HepG2 (cell line): ENCODE results near the gene HECTD1. TPM values are rescaled to one million over a fixed set of nuclear protein-coding genes. Genes with fewer than 3 reads are reported as not detected.
A peak's percentile ranks its signal among the peaks of the same experiment; 100 is the strongest.

ENCODE experiments used
- DNMT1 ChIP-seq: sonication (generic); formaldehyde crosslinking; IDR thresholded peaks from 2 replicates; pipeline ENCODE4 v1.5.1; 2020; ENCODE audit warnings: mild to moderate bottlenecking, missing genetic modification reagents
- ETS1 ChIP-seq: sonication (generic); formaldehyde crosslinking; IDR thresholded peaks from 2 replicates; pipeline ENCODE4 v1.4.0; 2020; ENCODE audit warnings: missing genetic modification reagents
- HBP1 ChIP-seq: IDR thresholded peaks from 2 replicates; pipeline ENCODE4 v1.6.1; 2016; ENCODE audit warnings: low read depth, control low read depth
- HOXA5 ChIP-seq: sonication (generic); formaldehyde crosslinking; IDR thresholded peaks from 2 replicates; pipeline ENCODE4 v1.4.0; 2020; ENCODE audit warnings: missing genetic modification reagents
- HOXD1 ChIP-seq: sonication (generic); formaldehyde crosslinking; IDR thresholded peaks from 2 replicates; pipeline ENCODE4 v1.5.0; 2020; ENCODE audit warnings: missing genetic modification reagents
- MIER3 ChIP-seq: IDR thresholded peaks from 2 replicates; pipeline ENCODE4 v1.6.1; 2016; ENCODE audit warnings: missing compliant biosample characterization, borderline replicate concordance
- MLXIP ChIP-seq: sonication (generic); formaldehyde crosslinking; IDR thresholded peaks from 2 replicates; pipeline ENCODE4 v1.9.0; 2021; ENCODE audit warnings: missing genetic modification reagents, borderline replicate concordance
- NR2F6 ChIP-seq, 2 experiments: IDR thresholded peaks; 2 replicates each; pipeline ENCODE4 v1.6.1; 2016; ENCODE audit warnings: antibody characterized with exemption in 1 of 2, mild to moderate bottlenecking in 1 of 2
- RFX3 ChIP-seq: IDR thresholded peaks from 2 replicates; pipeline ENCODE4 v1.6.1; 2016; ENCODE audit warnings: missing biosample characterization, missing genetic modification reagents
- SKI ChIP-seq: fragments of 450-650 bp; IDR thresholded peaks from one replicate; pipeline ENCODE4 v1.6.1; 2018; ENCODE audit warnings: mild to moderate bottlenecking; ENCODE audit not compliant: partially characterized antibody
- SRF ChIP-seq: IDR thresholded peaks from 2 replicates; pipeline ENCODE4 v1.6.1; 2011; ENCODE audit warnings: mild to moderate bottlenecking, low read depth, low read length, moderate library complexity
- SSRP1 ChIP-seq: IDR thresholded peaks from 2 replicates; pipeline ENCODE4 v1.6.1; 2016; ENCODE audit warnings: control low read depth
- ZBTB26 ChIP-seq: IDR thresholded peaks from 2 replicates; pipeline ENCODE4 v1.6.1; 2016; ENCODE audit warnings: missing compliant biosample characterization, missing genetic modification reagents, borderline replicate concordance
- ZHX1 ChIP-seq: sonication (generic); formaldehyde crosslinking; IDR thresholded peaks from 2 replicates; pipeline ENCODE4 v1.8.1; 2022; ENCODE audit warnings: low read depth, mild to moderate bottlenecking, missing genetic modification reagents
- ZNF737 ChIP-seq: sonication (generic); formaldehyde crosslinking; IDR thresholded peaks from 2 replicates; pipeline ENCODE4 v1.5.0; 2020; ENCODE audit warnings: missing genetic modification reagents, mild to moderate bottlenecking, borderline replicate concordance
- ZNF772 ChIP-seq: sonication (generic); formaldehyde crosslinking; IDR thresholded peaks from 2 replicates; pipeline ENCODE4 v1.5.0; 2020; ENCODE audit warnings: mild to moderate bottlenecking, missing genetic modification reagents
- ZNF777 ChIP-seq: sonication (generic); formaldehyde crosslinking; IDR thresholded peaks from 2 replicates; pipeline ENCODE4 v1.4.0; 2020; ENCODE audit warnings: missing genetic modification reagents
- ZUFSP ChIP-seq: sonication (generic); formaldehyde crosslinking; IDR thresholded peaks from 2 replicates; pipeline ENCODE4 v1.9.0; 2021; ENCODE audit warnings: missing genetic modification reagents, mild to moderate bottlenecking, borderline replicate concordance
- ZZZ3 ChIP-seq: sonication (generic); formaldehyde crosslinking; IDR thresholded peaks from 2 replicates; pipeline ENCODE4 v1.4.0; 2020; ENCODE audit warnings: missing genetic modification reagents, mild to moderate bottlenecking, borderline replicate concordance
- polyA plus RNA-seq, 8 experiments: library from polyadenylated mRNA; depleted of rRNA in 3 of 8; stranded (reverse) in 7 of 8; unstranded in 1 of 8; fragments of >200 nt; fragmentation: Illumina TruSeq in 4 of 8; extraction: Trizol in 4 of 8; gene quantifications; 2 replicates each; pipeline versions ENCODE4 v1.2.1 to v1.2.3, GENCODE V29; 2011 to 2016; ENCODE audit warnings: low read depth in 4 of 8, missing spikeins in 1 of 8, mixed read lengths in 1 of 8; ENCODE audit not compliant: insufficient read depth in 1 of 8
- total RNA-seq, 5 experiments: library from RNA; depleted of rRNA; stranded (reverse); fragments of >200 nt; fragmentation: Illumina TruSeq; extraction: Trizol; gene quantifications; 2 replicates each; pipeline ENCODE4 v1.2.3, GENCODE V29; 2016; ENCODE audit warnings: low read depth in 1 of 5

Gene HECTD1
- total and polyA plus RNA-seq, 2 of the 13 experiments (the other 11 are each of a cell fraction or from before 2014, with no cell fraction given): 312 to 560 TPM

GRCh38 chr14:31122098-31122611 is 85.4 kb downstream of the HECTD1 start (continued):
- TF ChIP-seq HOXD1 (CRISPR knock-in tag) (no peak), ZBTB26 (CRISPR knock-in tag) (no peak), HOXA5 (CRISPR knock-in tag) (no peak), ZHX1 (CRISPR knock-in tag) (no peak; the same call in 1 of the 2 replicates), MLXIP (CRISPR knock-in tag) (no peak), ZNF772 (peak; percentile 32; the same call in 1 of the 2 replicates), SSRP1 (CRISPR knock-in tag) (0 out of 2 replicates have a peak, but pooled peaks have one; percentile 33), DNMT1 (CRISPR knock-in tag) (no peak), ZNF737 (no peak), ZZZ3 (CRISPR knock-in tag) (no peak), ZNF777 (CRISPR knock-in tag) (no peak), RFX3 (CRISPR knock-in tag) (no peak), ZUFSP (CRISPR knock-in tag) (no peak), ETS1 (no peak), NR2F6 (IDR thresholded peaks at IDR 0.05) (no peak), NR2F6 (CRISPR knock-in tag; IDR thresholded peaks at IDR 0.05) (no peak), HBP1 (CRISPR knock-in tag) (no peak), SRF (no peak), MIER3 (CRISPR knock-in tag) (no peak), SKI (no peak)
